ENCODE data around the gene AKAP10. TPM values are rescaled to one million over a fixed set of nuclear protein-coding genes. Genes with fewer than 3 reads are reported as not detected.
"Not testable (repeated sequence)": the region's sequence is repeated elsewhere in the genome, so short reads cannot be mapped to it uniquely, and the experiment has no call there.

The AKAP10 gene, protein sequence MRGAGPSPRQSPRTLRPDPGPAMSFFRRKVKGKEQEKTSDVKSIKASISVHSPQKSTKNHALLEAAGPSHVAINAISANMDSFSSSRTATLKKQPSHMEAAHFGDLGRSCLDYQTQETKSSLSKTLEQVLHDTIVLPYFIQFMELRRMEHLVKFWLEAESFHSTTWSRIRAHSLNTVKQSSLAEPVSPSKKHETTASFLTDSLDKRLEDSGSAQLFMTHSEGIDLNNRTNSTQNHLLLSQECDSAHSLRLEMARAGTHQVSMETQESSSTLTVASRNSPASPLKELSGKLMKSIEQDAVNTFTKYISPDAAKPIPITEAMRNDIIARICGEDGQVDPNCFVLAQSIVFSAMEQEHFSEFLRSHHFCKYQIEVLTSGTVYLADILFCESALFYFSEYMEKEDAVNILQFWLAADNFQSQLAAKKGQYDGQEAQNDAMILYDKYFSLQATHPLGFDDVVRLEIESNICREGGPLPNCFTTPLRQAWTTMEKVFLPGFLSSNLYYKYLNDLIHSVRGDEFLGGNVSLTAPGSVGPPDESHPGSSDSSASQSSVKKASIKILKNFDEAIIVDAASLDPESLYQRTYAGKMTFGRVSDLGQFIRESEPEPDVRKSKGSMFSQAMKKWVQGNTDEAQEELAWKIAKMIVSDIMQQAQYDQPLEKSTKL
- total RNA-seq (2021) (36.8 and 37.4 TPM in 2 replicates), Bru-seq, nascent RNA (percentile 85 among the genes with signal in this experiment), BruChase-seq, experiment 1, labeled RNA remaining after a 2-hour chase (percentile 83 among the genes with signal in this experiment), BruChase-seq, experiment 2, labeled RNA remaining after a 6-hour chase (percentile 78 among the genes with signal in this experiment)
- long read RNA-seq, full-length matches to known transcripts = 51 of 64 reads
- long read RNA-seq, partial matches to known transcripts = 2 of 64 reads
- long read RNA-seq, other reads (novel, unspliced or antisense) = 11 of 64 reads

GRCh38 chr17:19977293-19978208 is at the start of gene AKAP10:
TSS of gene AKAP10 (minus strand) at chr17:19977828. CDS start at chr17:19977679, 149 bp downstream.
- Histone ChIP-seq H3K4me3 (ENCODE audit: low read depth, low read length, poor library complexity, severe bottlenecking) (peak within 1 kb of the TSS; percentile 98), H3K36me3 (ENCODE audit: insufficient read depth, low read length, poor library complexity, severe bottlenecking) (no peaks in the 10 kb centered on the region), H3K27me3 (replicated peaks; ENCODE audit: insufficient read depth, low read depth, low read length, poor library complexity) (no peaks in the 10 kb centered on the region), H3K4me1 (ENCODE audit: insufficient read depth, low read length, poor library complexity, severe bottlenecking) (peaks cover 8% of the 10 kb centered on the region), H3K9me3 (ENCODE audit: low read depth, low read length, poor library complexity, severe bottlenecking) (no peaks in the 10 kb centered on the region), H3K27ac (ENCODE audit: low read depth, low read length, poor library complexity, severe bottlenecking) (peak within 1 kb of the TSS; percentile 94)
- ChIA-PET POLR2A (ENCODE audit: low non-redundant PET) (no interaction called here), CTCF (interaction anchor here (1.3 kb wide), 1 partner anchor 15 kb away, joined by 4 read pairs; no protein-coding TSS in a partner anchor)
- peak; percentile 93 for DNase-seq (ENCODE audit: low spot score)
- intact Hi-C loops (cut with micrococcal nuclease; ENCODE audit: unreplicated experiment) = no loop called here
- TF ChIP-seq EZH2 (IDR thresholded peaks at IDR 0.05; ENCODE audit: borderline replicate concordance, low read depth, low read length, poor library complexity, severe bottlenecking) = no peak
- TF ChIP-seq, protein P1, sequence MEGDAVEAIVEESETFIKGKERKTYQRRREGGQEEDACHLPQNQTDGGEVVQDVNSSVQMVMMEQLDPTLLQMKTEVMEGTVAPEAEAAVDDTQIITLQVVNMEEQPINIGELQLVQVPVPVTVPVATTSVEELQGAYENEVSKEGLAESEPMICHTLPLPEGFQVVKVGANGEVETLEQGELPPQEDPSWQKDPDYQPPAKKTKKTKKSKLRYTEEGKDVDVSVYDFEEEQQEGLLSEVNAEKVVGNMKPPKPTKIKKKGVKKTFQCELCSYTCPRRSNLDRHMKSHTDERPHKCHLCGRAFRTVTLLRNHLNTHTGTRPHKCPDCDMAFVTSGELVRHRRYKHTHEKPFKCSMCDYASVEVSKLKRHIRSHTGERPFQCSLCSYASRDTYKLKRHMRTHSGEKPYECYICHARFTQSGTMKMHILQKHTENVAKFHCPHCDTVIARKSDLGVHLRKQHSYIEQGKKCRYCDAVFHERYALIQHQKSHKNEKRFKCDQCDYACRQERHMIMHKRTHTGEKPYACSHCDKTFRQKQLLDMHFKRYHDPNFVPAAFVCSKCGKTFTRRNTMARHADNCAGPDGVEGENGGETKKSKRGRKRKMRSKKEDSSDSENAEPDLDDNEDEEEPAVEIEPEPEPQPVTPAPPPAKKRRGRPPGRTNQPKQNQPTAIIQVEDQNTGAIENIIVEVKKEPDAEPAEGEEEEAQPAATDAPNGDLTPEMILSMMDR (conservative IDR thresholded peaks at IDR 0.05; ENCODE audit: low read depth, low read length) = no peak
- BruUV-seq (replicated peaks) = no TSS peak

GRCh38 chr17:20026960-20027359 is 49.3 kb upstream of the AKAP10 start:
- Histone ChIP-seq H3K4me1 (ENCODE audit: insufficient read depth, low read length, poor library complexity, severe bottlenecking) (no peaks in the 10 kb centered on the region), H3K27ac (ENCODE audit: low read depth, low read length, poor library complexity, severe bottlenecking) (no peak overlapping the region), H3K4me3 (ENCODE audit: low read depth, low read length, poor library complexity, severe bottlenecking) (no peak overlapping the region), H3K36me3 (ENCODE audit: insufficient read depth, low read length, poor library complexity, severe bottlenecking) (no peaks in the 10 kb centered on the region), H3K27me3 (replicated peaks; ENCODE audit: insufficient read depth, low read depth, low read length, poor library complexity) (peaks cover 9% of the 10 kb centered on the region), H3K9me3 (ENCODE audit: low read depth, low read length, poor library complexity, severe bottlenecking) (no peaks in the 10 kb centered on the region)
- POLR2A ChIA-PET (ENCODE audit: low non-redundant PET) = no interaction called here
- no TSS peak for BruUV-seq (replicated peaks)
- intact Hi-C loops (cut with micrococcal nuclease; ENCODE audit: unreplicated experiment) = no loop called here
- CTCF ChIA-PET = no interaction called here
- DNase-seq (ENCODE audit: low spot score) = no peak
- no peak for TF ChIP-seq EZH2 (IDR thresholded peaks at IDR 0.05; ENCODE audit: borderline replicate concordance, low read depth, low read length, poor library complexity, severe bottlenecking)
- TF ChIP-seq, protein P1 (conservative IDR thresholded peaks at IDR 0.05; ENCODE audit: low read depth, low read length) = no peak

- intact Hi-C loops (cut with micrococcal nuclease; ENCODE audit: unreplicated experiment) = no loop called here
- Histone ChIP-seq H3K27ac (ENCODE audit: low read depth, low read length, poor library complexity, severe bottlenecking) (no peak overlapping the region), H3K36me3 (ENCODE audit: insufficient read depth, low read length, poor library complexity, severe bottlenecking) (no peaks in the 10 kb centered on the region), H3K9me3 (ENCODE audit: low read depth, low read length, poor library complexity, severe bottlenecking) (no peaks in the 10 kb centered on the region), H3K4me1 (ENCODE audit: insufficient read depth, low read length, poor library complexity, severe bottlenecking) (no peaks in the 10 kb centered on the region), H3K27me3 (replicated peaks; ENCODE audit: insufficient read depth, low read depth, low read length, poor library complexity) (peaks cover 7% of the 10 kb centered on the region), H3K4me3 (ENCODE audit: low read depth, low read length, poor library complexity, severe bottlenecking) (no peak overlapping the region)
- BruUV-seq (replicated peaks) = no TSS peak
- DNase-seq (ENCODE audit: low spot score) = no peak
- no peak for TF ChIP-seq EZH2 (IDR thresholded peaks at IDR 0.05; ENCODE audit: borderline replicate concordance, low read depth, low read length, poor library complexity, severe bottlenecking)
- TF ChIP-seq, protein P1 (conservative IDR thresholded peaks at IDR 0.05; ENCODE audit: low read depth, low read length) = no peak
- ChIA-PET POLR2A (ENCODE audit: low non-redundant PET) (no interaction called here), CTCF (no interaction called here)
Observed at GRCh38 chr17:20022701-20023100, 45.1 kb upstream of the AKAP10 start.

DNA sequence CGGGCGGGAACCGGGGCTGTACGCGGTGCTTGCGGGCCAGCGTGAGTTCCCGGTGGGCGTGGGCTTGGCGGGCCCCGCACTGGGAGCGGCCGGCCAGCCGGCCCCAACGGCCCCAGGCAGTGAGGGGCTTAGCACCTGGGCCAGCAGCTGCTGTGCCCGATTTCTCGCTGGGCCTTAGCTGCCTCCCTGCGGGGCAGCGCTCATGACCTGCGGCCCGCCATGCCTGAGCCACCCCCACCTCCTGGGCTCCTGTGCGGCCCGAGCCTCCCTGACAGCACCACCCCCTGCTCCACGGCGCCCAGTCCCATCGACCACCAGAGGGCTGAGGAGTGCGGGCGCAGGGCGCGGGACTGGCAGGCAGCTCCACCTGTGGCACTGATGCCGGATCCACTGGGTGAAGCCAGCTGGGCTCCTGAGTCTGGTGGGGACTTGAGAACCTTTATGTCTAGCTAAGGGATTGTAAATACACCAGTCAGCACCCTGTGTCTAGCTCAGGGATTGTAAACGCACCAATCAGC is 38.9 kb upstream of the AKAP10 start:
- CTCF ChIA-PET; H3K4me1 ChIP-seq (ENCODE audit: insufficient read depth, low read length, poor library complexity, severe bottlenecking); H3K27ac ChIP-seq (ENCODE audit: low read depth, low read length, poor library complexity, severe bottlenecking); intact Hi-C loops (cut with micrococcal nuclease; ENCODE audit: unreplicated experiment); H3K4me3 ChIP-seq (ENCODE audit: low read depth, low read length, poor library complexity, severe bottlenecking); POLR2A ChIA-PET (ENCODE audit: low non-redundant PET); DNase-seq (ENCODE audit: low spot score); BruUV-seq (replicated peaks); H3K36me3 ChIP-seq (ENCODE audit: insufficient read depth, low read length, poor library complexity, severe bottlenecking); H3K9me3 ChIP-seq (ENCODE audit: low read depth, low read length, poor library complexity, severe bottlenecking): not testable (repeated sequence)
- peaks cover 18% of the 10 kb centered on the region for H3K27me3 ChIP-seq (replicated peaks; ENCODE audit: insufficient read depth, low read depth, low read length, poor library complexity)
